Esophagus squamous epithelium (tissue), 5 donors: ENCODE results near the gene FGF4. TPM values are rescaled to one million over a fixed set of nuclear protein-coding genes. Genes with fewer than 3 reads are reported as not detected.

ENCODE experiments used
- DNase-seq: peaks from one replicate; lab custom pipeline; 2025; lab: John Stamatoyannopoulos, UW
- H3K27ac ChIP-seq, 4 donors: fragments of 200-600 bp; sonication (generic); one replicate each; pipeline ENCODE4 v1.5.1; 2016 to 2019; ENCODE audit warnings: mild to moderate bottlenecking in 1 of 4
- H3K27me3 ChIP-seq, 4 donors: fragments of 200-600 bp; sonication (generic); 1 replicate in 3 of 4; 2 replicates in 1 of 4; pipeline versions ENCODE4 v1.5.1 to v1.6.0; 2017 to 2021; ENCODE audit warnings: antibody characterized with exemption in 1 of 4
- H3K36me3 ChIP-seq, 3 donors: fragments of 200-600 bp; sonication (generic); one replicate each; pipeline ENCODE4 v1.5.1; 2016 to 2019
- H3K4me1 ChIP-seq, 3 donors: fragments of 200-600 bp; sonication (generic); one replicate each; pipeline ENCODE4 v1.5.1; 2017 to 2019
- H3K4me3 ChIP-seq, 4 donors: fragments of 200-600 bp; sonication (generic); 1 replicate in 3 of 4; 2 replicates in 1 of 4; pipeline ENCODE4 v1.5.1; 2016 to 2019; ENCODE audit warnings: mild to moderate bottlenecking in 2 of 4, moderate library complexity in 1 of 4
- H3K9me3 ChIP-seq, 3 donors: fragments of 200-600 bp; sonication (generic); one replicate each; pipeline ENCODE4 v1.5.1; 2016 to 2019
- CTCF ChIP-seq, 6 experiments: fragments of 450-650 bp in 4 of 6; fragments of 200-600 bp in 2 of 6; sonication (generic) in 2 of 6; IDR thresholded peaks; one replicate each; pipeline ENCODE4 v1.5.1; 2016 to 2019; ENCODE audit warnings: antibody characterized with exemption in 6 of 6, mild to moderate bottlenecking in 4 of 6, moderate library complexity in 4 of 6
- POLR2A ChIP-seq, 4 donors: fragments of 450-650 bp; IDR thresholded peaks; one replicate each; pipeline ENCODE4 v1.6.1; 2017; ENCODE audit warnings: antibody characterized with exemption in 4 of 4, mild to moderate bottlenecking in 4 of 4, moderate library complexity in 3 of 4
- WGBS, 2 donors: methylation state at CpG; one replicate each; pipeline ENCODE4 v1.1.5; 2018; 5-methylcytosine and 5-hydroxymethylcytosine counted together
- intact Hi-C: fragments of 100-400 bp; cut with DNase I; formaldehyde crosslinking; loops from one replicate; pipeline ENCODE4 v1.15.0; 2022
- total RNA-seq, 4 donors: library from RNA; depleted of rRNA; stranded (reverse); fragments of >200 nt; gene quantifications; one replicate each; pipeline ENCODE4 v1.1.0, GENCODE V29; 2016
- donor health status: DM: yes; HTN: yes; CAD: no.

FGF4 gene
- total RNA-seq, 4 donors from 2014 or later = not detected

- Histone ChIP-seq H3K9me3 (no peaks in the 10 kb centered on the region), H3K4me3 (no peak overlapping the region), H3K27ac (no peak overlapping the region), H3K27me3 (peaks cover 0 to 66% (median 0%) of the 10 kb centered on the region in 4 donors), H3K4me1 (no peaks in the 10 kb centered on the region), H3K36me3 (no peaks in the 10 kb centered on the region)
- intact Hi-C loops = no loop called here
- DNase-seq = no peak
- TF ChIP-seq CTCF (IDR thresholded peaks at IDR 0.05) (no peak), POLR2A (IDR thresholded peaks at IDR 0.05) (no peak)
- WGBS, 2 donors = 10 to 20% methylated on average over 1 to 2 of the region's 7 CpGs
Measured at GRCh38 chr11:69808667-69809086, 33.5 kb upstream of the FGF4 start.

- WGBS, 2 donors = 73 to 86% methylated on average over 7 to 9 of the region's 9 CpGs
Measured at GRCh38 chr11:69807106-69807815, 32.1 kb upstream of the FGF4 start.

GRCh38 chr11:69804769-69805508 is 29.8 kb upstream of the FGF4 start:
- no peaks in the 10 kb centered on the region for H3K36me3 ChIP-seq
- H3K9me3 ChIP-seq = no peaks in the 10 kb centered on the region
- no peak overlapping the region for H3K4me3 ChIP-seq
- intact Hi-C loops = no loop called here
- H3K27ac ChIP-seq = no peak overlapping the region
- H3K27me3 ChIP-seq = peaks cover 0 to 43% (median 0%) of the 10 kb centered on the region in 4 donors
- DNase-seq = no peak
- TF ChIP-seq POLR2A (IDR thresholded peaks at IDR 0.05) = no peak
- TF ChIP-seq CTCF (IDR thresholded peaks at IDR 0.05) = no peak
- H3K4me1 ChIP-seq = no peaks in the 10 kb centered on the region
- 68 to 83% methylated on average over 2 to 7 of the region's 19 CpGs for WGBS, 2 donors

More at GRCh38 chr11:69807106-69807815, 32.1 kb upstream of the FGF4 start:
- no peak overlapping the region for H3K4me3 ChIP-seq
- no peaks in the 10 kb centered on the region for H3K9me3 ChIP-seq
- no peak overlapping the region for H3K27ac ChIP-seq
- intact Hi-C loops = no loop called here
- peaks cover 0 to 55% (median 0%) of the 10 kb centered on the region in 4 donors for H3K27me3 ChIP-seq
- no peaks in the 10 kb centered on the region for H3K4me1 ChIP-seq
- no peak for DNase-seq
- TF ChIP-seq CTCF (IDR thresholded peaks at IDR 0.05) (no peak), POLR2A (IDR thresholded peaks at IDR 0.05) (no peak)
- no peaks in the 10 kb centered on the region for H3K36me3 ChIP-seq

GRCh38 chr11:69803604-69804218 is 28.6 kb upstream of the FGF4 start:
- TF ChIP-seq POLR2A (IDR thresholded peaks at IDR 0.05) (no peak), CTCF (IDR thresholded peaks at IDR 0.05) (no peak)
- intact Hi-C loops = no loop called here
- Histone ChIP-seq H3K4me1 (no peaks in the 10 kb centered on the region), H3K9me3 (no peaks in the 10 kb centered on the region), H3K27ac (no peak overlapping the region), H3K4me3 (no peak overlapping the region), H3K36me3 (no peaks in the 10 kb centered on the region), H3K27me3 (peaks cover 0 to 31% (median 0%) of the 10 kb centered on the region in 4 donors)
- no peak for DNase-seq

- H3K27me3 ChIP-seq = peaks cover 0 to 30% (median 0%) of the 10 kb centered on the region in 4 donors
- no peaks in the 10 kb centered on the region for H3K36me3 ChIP-seq
- no peak for DNase-seq
- TF ChIP-seq POLR2A (IDR thresholded peaks at IDR 0.05) (no peak), CTCF (IDR thresholded peaks at IDR 0.05) (no peak)
- H3K9me3 ChIP-seq = no peaks in the 10 kb centered on the region
- H3K4me3 ChIP-seq = no peak overlapping the region
- intact Hi-C loops = no loop called here
- no peak overlapping the region for H3K27ac ChIP-seq
- WGBS, 2 donors = 55 to 72% methylated on average over 2 of the region's 2 CpGs
- no peaks in the 10 kb centered on the region for H3K4me1 ChIP-seq
Measured at GRCh38 chr11:69803022-69803421, 27.9 kb upstream of the FGF4 start.
